MCF 10A (cell line): Measurements from ENCODE around the gene CDIP1. TPM values are rescaled to one million over a fixed set of nuclear protein-coding genes. Genes with fewer than 3 reads are reported as not detected.

Experiments used
- BruUV-seq: library from RNA; stranded (reverse); fragments of 400-500 nt; replicated peaks from 2 replicates; lab custom pipeline; 2021; lab: Mats Ljungman, UMichigan
- CTCF ChIA-PET: fragments of 300-600 bp; sonication (Branson Sonifier 250); formaldehyde crosslinking; extraction: SDS; loops from one replicate; lab custom pipeline; 2021; ENCODE audit warnings: antibody characterized with exemption, inconsistent platforms; lab: Yijun Ruan, JAX
- POLR2A ChIA-PET: fragments of 300-600, 350-650 bp; sonication (Branson Sonifier 250); formaldehyde crosslinking; extraction: SDS; loops from one replicate; lab custom pipeline; 2020; ENCODE audit warnings: antibody characterized with exemption, inconsistent platforms; lab: Yijun Ruan, JAX
- DNase-seq: peaks from one replicate; pipeline ENCODE4 v3.0.0-alpha.2; 2018; ENCODE audit not compliant: unreplicated experiment
- H3K27ac Mint-ChIP-seq: one replicate; pipeline ENCODE4 v1.8.0; 2022; ENCODE audit warnings: mild to moderate bottlenecking, low read depth, mixed read lengths; ENCODE audit not compliant: unreplicated experiment
- H3K27me3 Mint-ChIP-seq: one replicate; pipeline ENCODE4 v1.8.0; 2022; ENCODE audit warnings: mixed read lengths; ENCODE audit not compliant: insufficient read depth, unreplicated experiment
- H3K36me3 Mint-ChIP-seq: one replicate; pipeline ENCODE4 v1.8.0; 2022; ENCODE audit warnings: mild to moderate bottlenecking, moderate library complexity, mixed read lengths; ENCODE audit not compliant: insufficient read depth, unreplicated experiment
- H3K4me1 Mint-ChIP-seq: one replicate; pipeline ENCODE4 v1.8.0; 2022; ENCODE audit warnings: mixed read lengths; ENCODE audit not compliant: insufficient read depth, unreplicated experiment
- H3K4me3 Mint-ChIP-seq: one replicate; pipeline ENCODE4 v1.8.0; 2022; ENCODE audit warnings: mild to moderate bottlenecking, moderate library complexity, mixed read lengths; ENCODE audit not compliant: unreplicated experiment
- H3K9me3 Mint-ChIP-seq: one replicate; pipeline ENCODE4 v1.8.0; 2022; ENCODE audit warnings: mixed read lengths; ENCODE audit not compliant: unreplicated experiment
- intact Hi-C: fragments of 100-400 bp; cut with micrococcal nuclease; formaldehyde crosslinking; loops from 2 replicates; pipeline ENCODE4 v1.14.1; 2022
- total RNA-seq: library from RNA; stranded (reverse); gene quantifications from 2 replicates; pipeline ENCODE4 v1.2.3, GENCODE V29; 2022
- TF ChIP-seq, protein P1 (sequence below): fragments of 200-600 bp; IDR thresholded peaks from one replicate; pipeline ENCODE4 v1.8.0; 2022; ENCODE audit warnings: antibody characterized with exemption, mild to moderate bottlenecking; ENCODE audit not compliant: unreplicated experiment

The CDIP1 gene
- total RNA-seq, 1 experiment from 2014 or later, result 6.0 TPM

DNA sequence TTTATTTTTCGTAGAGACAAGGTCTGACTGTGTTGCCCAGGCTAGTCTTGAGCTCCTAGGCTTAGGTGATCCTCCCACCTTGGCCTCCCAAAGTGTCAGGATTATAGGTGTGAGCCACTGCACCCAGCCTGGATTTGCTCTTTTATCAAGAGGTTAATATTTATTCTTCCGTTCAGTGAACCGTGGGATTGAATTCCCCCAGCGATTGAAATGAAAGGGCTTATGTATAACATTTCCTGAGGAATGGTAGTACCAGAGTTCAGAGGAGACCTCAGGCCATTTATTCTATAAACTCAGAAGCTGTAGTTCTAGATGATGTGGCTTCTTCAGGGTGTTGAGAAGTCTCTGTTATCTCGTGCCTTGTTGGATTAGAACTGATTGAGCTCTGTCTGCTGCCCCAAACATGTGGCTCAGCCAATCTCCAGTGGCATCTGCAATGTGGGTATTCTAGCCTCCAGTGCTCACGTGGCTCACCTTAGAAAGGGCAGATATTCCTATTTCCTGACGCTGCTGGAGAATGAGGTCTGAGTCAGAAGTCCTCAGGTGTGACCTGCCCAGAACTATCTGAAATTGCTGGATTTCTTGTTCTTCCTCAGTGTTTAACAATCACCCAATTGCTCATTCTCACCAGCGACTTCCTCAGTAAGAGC, 39.9 kb downstream of the CDIP1 start:
- Mint-ChIP-seq H3K9me3 (no peaks in the 10 kb centered on the region), H3K27me3 (no peaks in the 10 kb centered on the region), H3K4me3 (no peak overlapping the region), H3K36me3 (peaks cover 11% of the 10 kb centered on the region), H3K4me1 (peaks cover 56% of the 10 kb centered on the region), H3K27ac (peak overlapping the region; percentile 44)
- peak; percentile 36 for DNase-seq
- intact Hi-C loops, result no loop called here
- TF ChIP-seq, protein P1, sequence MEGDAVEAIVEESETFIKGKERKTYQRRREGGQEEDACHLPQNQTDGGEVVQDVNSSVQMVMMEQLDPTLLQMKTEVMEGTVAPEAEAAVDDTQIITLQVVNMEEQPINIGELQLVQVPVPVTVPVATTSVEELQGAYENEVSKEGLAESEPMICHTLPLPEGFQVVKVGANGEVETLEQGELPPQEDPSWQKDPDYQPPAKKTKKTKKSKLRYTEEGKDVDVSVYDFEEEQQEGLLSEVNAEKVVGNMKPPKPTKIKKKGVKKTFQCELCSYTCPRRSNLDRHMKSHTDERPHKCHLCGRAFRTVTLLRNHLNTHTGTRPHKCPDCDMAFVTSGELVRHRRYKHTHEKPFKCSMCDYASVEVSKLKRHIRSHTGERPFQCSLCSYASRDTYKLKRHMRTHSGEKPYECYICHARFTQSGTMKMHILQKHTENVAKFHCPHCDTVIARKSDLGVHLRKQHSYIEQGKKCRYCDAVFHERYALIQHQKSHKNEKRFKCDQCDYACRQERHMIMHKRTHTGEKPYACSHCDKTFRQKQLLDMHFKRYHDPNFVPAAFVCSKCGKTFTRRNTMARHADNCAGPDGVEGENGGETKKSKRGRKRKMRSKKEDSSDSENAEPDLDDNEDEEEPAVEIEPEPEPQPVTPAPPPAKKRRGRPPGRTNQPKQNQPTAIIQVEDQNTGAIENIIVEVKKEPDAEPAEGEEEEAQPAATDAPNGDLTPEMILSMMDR, result no peak
- ChIA-PET CTCF (interaction anchor here (0.6 to 3.6 kb wide), 7 partner anchors 8 to 97 kb away, joined by 3 to 31 read pairs (median 3); no protein-coding TSS in a partner anchor), POLR2A (interaction anchor here (0.6 to 4.5 kb wide), 7 partner anchors 11 to 326 kb away, joined by 3 to 63 read pairs (median 4); partner anchors contain the start of genes HMOX2, NMRAL1 and UBALD1)
- no TSS peak for BruUV-seq

DNA sequence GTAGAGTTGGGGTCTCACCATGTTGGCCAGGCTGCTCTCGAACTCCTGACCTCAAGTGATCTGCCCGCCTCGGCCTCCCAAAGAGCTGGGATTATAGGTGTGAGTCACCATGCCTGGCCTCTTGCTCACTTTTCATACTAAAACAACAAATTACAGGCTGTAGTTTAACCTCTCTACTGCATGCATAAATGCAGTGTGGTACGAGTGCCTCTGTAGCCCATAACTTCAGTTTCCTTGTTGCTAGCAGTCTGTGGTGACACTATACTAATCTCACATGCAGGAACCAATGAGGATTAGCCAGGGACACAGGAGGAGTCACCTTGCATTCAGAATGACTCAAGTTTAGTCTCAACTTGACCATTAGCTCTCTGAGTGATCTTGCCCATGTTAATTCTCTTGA, 42.3 kb downstream of the CDIP1 start:
- BruUV-seq, result no TSS peak
- ChIA-PET CTCF (interaction anchor here (0.6 to 1.5 kb wide), 4 partner anchors 10 to 86 kb away, joined by 3 to 16 read pairs (median 4); no protein-coding TSS in a partner anchor), POLR2A (interaction anchor here (0.5 to 2.0 kb wide), 6 partner anchors 10 to 656 kb away, joined by 3 to 14 read pairs (median 4); partner anchors contain the start of genes HMOX2 and NMRAL1)
- peak overlapping the region; percentile 81 for H3K27ac Mint-ChIP-seq
- peaks cover 60% of the 10 kb centered on the region for H3K4me1 Mint-ChIP-seq
- TF ChIP-seq, protein P1, result no peak
- H3K36me3 Mint-ChIP-seq, result peaks cover 11% of the 10 kb centered on the region
- H3K27me3 Mint-ChIP-seq, result no peaks in the 10 kb centered on the region
- H3K9me3 Mint-ChIP-seq, result no peaks in the 10 kb centered on the region
- DNase-seq, result peak; percentile 42
- H3K4me3 Mint-ChIP-seq, result no peak overlapping the region
- intact Hi-C loops, result no loop called here

DNA sequence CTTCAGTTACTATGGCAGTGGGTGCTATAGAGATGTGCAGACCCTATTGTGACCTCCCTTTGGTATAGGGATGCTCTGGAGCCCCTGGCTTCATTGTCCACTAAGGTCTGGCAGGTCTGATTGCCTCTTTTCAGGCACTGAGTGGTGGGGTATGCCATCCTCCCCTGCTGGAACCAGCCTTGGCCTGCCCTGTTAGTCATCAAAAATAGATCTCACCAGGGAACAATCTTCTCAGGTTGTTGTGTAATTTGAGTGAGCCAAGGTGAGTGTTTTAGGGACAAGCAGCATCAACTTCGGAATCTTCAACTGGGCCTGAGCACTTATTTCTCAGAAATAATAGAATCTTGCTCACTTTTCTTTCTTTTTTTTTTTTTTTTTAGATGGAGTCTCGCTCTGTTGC, 42.8 kb downstream of the CDIP1 start:
- DNase-seq, result peak; percentile 79
- TF ChIP-seq, protein P1, result no peak
- Mint-ChIP-seq H3K4me1 (peaks cover 54% of the 10 kb centered on the region), H3K36me3 (peaks cover 11% of the 10 kb centered on the region), H3K27me3 (no peaks in the 10 kb centered on the region), H3K9me3 (no peaks in the 10 kb centered on the region), H3K4me3 (no peak overlapping the region), H3K27ac (peak overlapping the region; percentile 81)
- ChIA-PET CTCF (interaction anchor here (1.4 to 1.5 kb wide), 2 partner anchors 11 to 13 kb away, joined by 4 to 16 read pairs; no protein-coding TSS in a partner anchor), POLR2A (interaction anchor here (0.9 to 7.4 kb wide), 5 partner anchors 9 to 53 kb away, joined by 3 to 42 read pairs (median 4); partner anchors contain the start of genes HMOX2 and NMRAL1)
- BruUV-seq, result no TSS peak
- intact Hi-C loops, result no loop called here
